HG03439 (cell line): ENCODE measurements around the gene AIF1L.

Experiments used
- ATAC-seq: cut with Tn5 transposase; IDR thresholded peaks from one replicate; pipeline ENCODE4 v1.9.1; 2021; ENCODE audit warnings: mild to moderate bottlenecking, moderate library complexity; ENCODE audit not compliant: unreplicated experiment

The AIF1L gene

GRCh38 chr9:131161585-131161984 is 65.3 kb downstream of the AIF1L start:
- ATAC-seq, result no peak

DNA sequence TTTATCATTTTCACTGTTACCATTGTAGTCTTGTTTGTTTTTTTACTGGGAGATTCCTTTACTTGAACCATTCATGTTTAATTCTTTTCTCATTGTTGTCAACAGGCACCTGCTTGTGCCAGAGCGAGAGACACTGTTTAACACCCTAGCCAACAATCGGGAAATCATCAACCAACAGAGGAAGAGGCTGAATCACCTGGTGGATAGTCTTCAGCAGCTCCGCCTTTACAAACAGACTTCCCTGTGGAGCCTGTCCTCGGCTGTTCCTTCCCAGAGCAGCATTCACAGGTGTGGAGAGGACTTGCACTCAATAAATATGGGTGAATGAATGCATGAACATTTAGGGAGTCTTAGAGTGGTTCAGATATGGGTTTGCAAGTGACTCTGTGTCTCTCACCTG is 66.6 kb downstream of the AIF1L start:
- ATAC-seq, result no peak

DNA sequence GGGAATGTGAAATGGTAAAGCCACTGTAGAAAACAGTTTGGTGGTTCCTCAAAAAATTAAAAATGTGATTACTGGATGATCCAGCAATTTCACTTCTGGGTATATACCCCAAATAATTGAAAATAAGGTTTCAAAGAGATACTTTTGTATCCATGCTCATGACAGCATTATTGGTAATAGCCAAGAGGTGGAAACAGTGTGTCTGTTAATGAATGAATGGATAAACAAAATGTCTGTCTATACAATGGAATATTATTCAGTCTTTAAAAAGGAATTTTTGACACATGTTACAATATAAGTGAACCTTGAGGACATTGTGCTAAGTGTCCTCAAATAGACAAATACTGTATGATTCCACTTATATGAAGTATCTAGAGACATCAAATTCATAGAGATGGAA is 69.2 kb downstream of the AIF1L start:
- ATAC-seq, result no peak

DNA sequence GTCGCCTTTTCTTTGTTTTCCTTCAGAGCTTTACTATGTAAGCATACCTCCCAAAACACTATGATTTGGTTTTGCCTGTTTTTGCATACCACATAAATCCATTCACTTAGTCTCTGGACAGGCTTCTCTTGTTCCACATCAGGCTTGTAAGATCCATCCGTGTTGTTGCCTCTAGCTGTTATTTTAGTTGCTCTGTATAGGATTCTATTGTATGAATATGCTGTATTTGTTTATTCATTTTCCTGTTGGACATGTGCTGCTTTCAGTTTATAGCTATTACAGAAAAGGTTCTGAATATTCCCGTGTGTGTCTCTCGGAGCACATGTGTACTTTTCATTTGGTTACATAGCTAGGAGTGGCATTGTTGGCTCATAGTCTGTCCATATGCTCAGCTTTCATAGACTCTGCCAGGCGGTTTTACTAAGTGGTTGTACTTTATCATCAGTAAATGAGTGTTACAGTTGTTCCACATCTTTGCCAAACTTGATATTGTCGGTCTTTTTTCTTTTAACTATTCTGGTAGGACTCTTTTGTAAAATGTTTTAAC is 70.9 kb downstream of the AIF1L start:
- no peak for ATAC-seq

DNA sequence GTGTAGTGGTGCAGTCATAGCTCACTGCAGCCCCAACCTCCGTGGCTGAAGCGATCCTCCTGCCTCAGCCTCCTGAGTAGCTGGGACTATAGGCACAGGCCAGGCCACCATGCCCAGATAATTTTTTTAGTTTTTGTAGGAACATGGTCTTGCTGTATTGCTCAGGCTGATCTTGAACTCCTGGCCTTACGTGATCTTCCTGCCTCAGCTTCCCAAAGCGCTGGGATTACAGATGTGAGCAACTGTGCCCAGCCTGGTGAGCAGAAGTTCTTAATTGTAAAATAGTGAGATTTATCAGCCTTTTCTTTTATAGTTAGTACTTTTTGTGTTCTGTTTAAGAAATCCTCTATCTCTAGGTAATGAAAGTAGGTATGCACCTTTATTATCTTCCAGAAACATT is 71.6 kb downstream of the AIF1L start:
- ATAC-seq, result no peak

DNA sequence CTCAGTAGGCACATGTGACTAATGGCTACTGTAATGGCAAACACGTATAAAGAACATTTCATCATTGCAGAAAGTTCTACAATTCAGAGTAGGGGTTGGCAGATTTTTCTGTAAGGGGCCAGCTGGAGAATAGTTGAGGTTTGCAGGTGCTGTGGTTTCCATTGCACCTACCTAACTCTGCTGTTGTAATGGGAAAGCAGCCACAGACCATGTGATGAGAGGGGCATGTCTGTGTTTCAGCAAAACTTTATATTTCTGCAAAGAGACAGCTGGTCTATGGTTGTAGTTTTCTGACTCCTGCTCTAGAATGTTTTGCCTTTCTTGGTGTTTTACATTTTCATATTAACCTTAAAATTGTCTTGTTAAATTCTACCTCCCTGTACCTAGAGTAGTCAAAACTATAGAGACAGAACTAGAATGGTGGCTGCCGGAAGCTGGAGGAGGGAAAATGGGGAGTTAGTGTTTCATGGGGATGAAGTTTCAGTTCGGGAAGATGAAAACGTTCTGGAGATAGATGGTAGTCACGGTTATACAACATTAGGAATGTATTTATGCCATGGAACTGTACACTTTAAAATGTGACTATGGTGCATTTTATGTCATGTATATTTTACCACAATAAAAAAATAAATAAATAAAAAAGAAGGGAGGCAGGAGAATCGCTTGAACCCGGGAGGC is 73.4 kb downstream of the AIF1L start:
- ATAC-seq, result no peak
